Osteoblast (primary cell): ENCODE results near the gene ADCY2. TPM values are rescaled to one million over a fixed set of nuclear protein-coding genes. Genes with fewer than 3 reads are reported as not detected.

ENCODE experiments used
- DNase-seq: peaks from one replicate; pipeline ENCODE4 v3.0.0; 2011; ENCODE audit warnings: low spot score, mixed read lengths; ENCODE audit not compliant: insufficient read length; ENCODE audit errors: missing footprints
- H2AFZ ChIP-seq: 2 replicates; pipeline ENCODE4 v1.6.0; 2011; ENCODE audit warnings: mild to moderate bottlenecking, low read length
- H3K27ac ChIP-seq: 2 replicates; pipeline ENCODE4 v1.5.1; 2011; ENCODE audit warnings: mild to moderate bottlenecking, low read depth, low read length, moderate library complexity
- H3K27me3 ChIP-seq: 2 replicates; pipeline ENCODE4 v1.6.0; 2012; ENCODE audit warnings: mild to moderate bottlenecking, control low read depth, inconsistent platforms, low read length, moderate library complexity; ENCODE audit not compliant: insufficient read depth
- H3K36me3 ChIP-seq: 2 replicates; pipeline ENCODE4 v1.5.1; 2011; ENCODE audit warnings: mild to moderate bottlenecking, low read length, control low read depth, moderate library complexity; ENCODE audit not compliant: insufficient read depth
- H3K4me1 ChIP-seq: 2 replicates; pipeline ENCODE4 v1.5.1; 2011; ENCODE audit warnings: mild to moderate bottlenecking, low read length, control low read depth, moderate library complexity; ENCODE audit not compliant: insufficient read depth
- H3K4me2 ChIP-seq: 2 replicates; pipeline ENCODE4 v1.6.0; 2011; ENCODE audit warnings: mild to moderate bottlenecking, low read length; ENCODE audit not compliant: insufficient read depth
- H3K4me3 ChIP-seq: fragments of 200-600 bp; sonication (generic); 3 replicates; pipeline ENCODE4 v1.5.1; 2012; ENCODE audit warnings: mild to moderate bottlenecking, low read length, inconsistent platforms; ENCODE audit not compliant: insufficient read depth
- H3K79me2 ChIP-seq: 2 replicates; pipeline ENCODE4 v1.6.0; 2012; ENCODE audit warnings: mild to moderate bottlenecking, low read length, control low read depth, inconsistent platforms; ENCODE audit not compliant: insufficient read depth
- H3K9me3 ChIP-seq: 2 replicates; pipeline ENCODE4 v1.5.1; 2011; ENCODE audit warnings: low read depth, low read length, control low read depth
- H4K20me1 ChIP-seq: 2 replicates; pipeline ENCODE4 v1.6.0; 2012; ENCODE audit warnings: mild to moderate bottlenecking, low read length, control low read depth; ENCODE audit not compliant: insufficient read depth
- total RNA-seq: library from RNA; depleted of rRNA; stranded (reverse); fragments of >200 nt; gene quantifications from 2 replicates; pipeline ENCODE4 v1.2.3, GENCODE V29; 2012
- TF ChIP-seq, protein P1 (sequence below): IDR thresholded peaks from 2 replicates; pipeline ENCODE4 v1.5.1; 2011; ENCODE audit warnings: mild to moderate bottlenecking, low read depth, low read length, moderate library complexity; ENCODE audit errors: extremely low read depth

The ADCY2 gene
- total RNA-seq, 1 donor: under 0.01 TPM

DNA sequence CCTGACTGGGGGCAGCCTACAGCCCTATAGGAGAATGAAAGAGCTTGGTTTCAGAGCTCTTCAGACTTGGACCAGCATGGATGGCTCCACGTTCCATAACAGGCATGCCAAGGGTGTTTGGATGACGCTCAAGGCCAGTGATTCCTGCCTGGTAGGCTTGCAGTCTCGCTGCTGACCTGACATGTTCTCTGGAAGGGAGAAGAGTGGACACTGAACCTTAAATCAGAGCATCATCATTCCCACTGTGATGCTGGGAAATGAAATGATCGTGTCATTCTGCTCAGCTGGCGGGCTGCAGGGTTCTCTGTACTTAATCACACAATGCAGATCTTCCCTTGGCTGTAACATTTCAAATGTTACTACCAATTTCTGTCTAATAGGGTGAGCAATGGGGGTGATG is 398.0 kb downstream of the ADCY2 start:
- H3K79me2 ChIP-seq: no peaks in the 10 kb centered on the region
- H3K36me3 ChIP-seq: no peaks in the 10 kb centered on the region
- no peaks in the 10 kb centered on the region for H3K27me3 ChIP-seq
- H3K4me2 ChIP-seq: no peak overlapping the region
- no peak for DNase-seq
- TF ChIP-seq, protein P1, sequence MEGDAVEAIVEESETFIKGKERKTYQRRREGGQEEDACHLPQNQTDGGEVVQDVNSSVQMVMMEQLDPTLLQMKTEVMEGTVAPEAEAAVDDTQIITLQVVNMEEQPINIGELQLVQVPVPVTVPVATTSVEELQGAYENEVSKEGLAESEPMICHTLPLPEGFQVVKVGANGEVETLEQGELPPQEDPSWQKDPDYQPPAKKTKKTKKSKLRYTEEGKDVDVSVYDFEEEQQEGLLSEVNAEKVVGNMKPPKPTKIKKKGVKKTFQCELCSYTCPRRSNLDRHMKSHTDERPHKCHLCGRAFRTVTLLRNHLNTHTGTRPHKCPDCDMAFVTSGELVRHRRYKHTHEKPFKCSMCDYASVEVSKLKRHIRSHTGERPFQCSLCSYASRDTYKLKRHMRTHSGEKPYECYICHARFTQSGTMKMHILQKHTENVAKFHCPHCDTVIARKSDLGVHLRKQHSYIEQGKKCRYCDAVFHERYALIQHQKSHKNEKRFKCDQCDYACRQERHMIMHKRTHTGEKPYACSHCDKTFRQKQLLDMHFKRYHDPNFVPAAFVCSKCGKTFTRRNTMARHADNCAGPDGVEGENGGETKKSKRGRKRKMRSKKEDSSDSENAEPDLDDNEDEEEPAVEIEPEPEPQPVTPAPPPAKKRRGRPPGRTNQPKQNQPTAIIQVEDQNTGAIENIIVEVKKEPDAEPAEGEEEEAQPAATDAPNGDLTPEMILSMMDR: no peak
- H3K4me3 ChIP-seq: no peak overlapping the region
- no peaks in the 10 kb centered on the region for H3K4me1 ChIP-seq
- H4K20me1 ChIP-seq: no peaks in the 10 kb centered on the region
- H3K27ac ChIP-seq: no peak overlapping the region
- no peak overlapping the region for H2AFZ ChIP-seq
- no peaks in the 10 kb centered on the region for H3K9me3 ChIP-seq

DNA sequence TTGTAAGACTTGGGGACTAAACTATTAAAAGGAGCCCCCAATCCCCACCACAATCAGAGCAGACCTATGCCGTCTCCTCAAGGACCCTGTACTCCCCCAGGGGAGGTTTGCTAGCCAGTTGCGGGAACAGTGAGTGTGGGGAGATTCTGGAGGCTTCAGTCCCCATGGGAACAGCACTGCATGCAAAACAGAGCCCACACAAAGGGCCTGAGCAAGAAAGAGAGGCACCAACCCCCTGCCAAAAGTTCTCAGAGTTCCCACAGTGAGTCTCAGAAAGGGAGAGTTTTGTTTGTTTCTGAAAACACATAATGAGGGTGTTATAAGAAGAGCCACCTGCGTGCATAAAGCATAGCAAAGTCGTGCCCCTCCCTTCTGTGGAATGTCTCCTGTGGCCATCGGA is 398.4 kb downstream of the ADCY2 start:
- no peak overlapping the region for H3K4me2 ChIP-seq
- H3K9me3 ChIP-seq: no peaks in the 10 kb centered on the region
- TF ChIP-seq, protein P1: no peak
- H3K27me3 ChIP-seq: no peaks in the 10 kb centered on the region
- H3K4me1 ChIP-seq: no peaks in the 10 kb centered on the region
- no peak for DNase-seq
- H3K4me3 ChIP-seq: no peak overlapping the region
- H3K27ac ChIP-seq: no peak overlapping the region
- no peak overlapping the region for H2AFZ ChIP-seq
- H4K20me1 ChIP-seq: no peaks in the 10 kb centered on the region
- no peaks in the 10 kb centered on the region for H3K79me2 ChIP-seq
- H3K36me3 ChIP-seq: no peaks in the 10 kb centered on the region

DNA sequence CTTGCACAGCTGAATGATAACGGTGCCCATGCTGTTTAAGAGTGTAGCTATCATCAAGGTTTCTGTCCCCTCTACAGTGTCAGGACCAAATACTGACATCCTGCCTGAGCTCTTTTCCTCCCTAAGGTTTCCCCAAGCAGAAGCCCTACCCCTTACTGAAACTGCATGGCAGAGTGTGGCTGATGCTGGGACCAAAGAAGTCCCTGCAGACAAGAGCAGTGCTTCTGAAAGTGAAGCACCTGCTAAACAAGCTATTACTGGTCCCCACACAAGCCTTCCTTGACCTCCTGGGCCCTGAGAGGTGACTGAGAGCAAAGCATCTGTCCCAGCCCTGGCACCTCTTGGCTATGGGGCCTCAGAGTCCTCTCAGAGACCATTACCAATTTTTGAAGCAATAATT is 398.9 kb downstream of the ADCY2 start:
- H3K36me3 ChIP-seq: no peaks in the 10 kb centered on the region
- no peaks in the 10 kb centered on the region for H3K4me1 ChIP-seq
- H3K27ac ChIP-seq: no peak overlapping the region
- no peak overlapping the region for H3K4me2 ChIP-seq
- no peaks in the 10 kb centered on the region for H3K9me3 ChIP-seq
- H3K4me3 ChIP-seq: no peak overlapping the region
- DNase-seq: no peak
- no peak overlapping the region for H2AFZ ChIP-seq
- H4K20me1 ChIP-seq: no peaks in the 10 kb centered on the region
- TF ChIP-seq, protein P1: no peak
- H3K27me3 ChIP-seq: no peaks in the 10 kb centered on the region
- no peaks in the 10 kb centered on the region for H3K79me2 ChIP-seq

DNA sequence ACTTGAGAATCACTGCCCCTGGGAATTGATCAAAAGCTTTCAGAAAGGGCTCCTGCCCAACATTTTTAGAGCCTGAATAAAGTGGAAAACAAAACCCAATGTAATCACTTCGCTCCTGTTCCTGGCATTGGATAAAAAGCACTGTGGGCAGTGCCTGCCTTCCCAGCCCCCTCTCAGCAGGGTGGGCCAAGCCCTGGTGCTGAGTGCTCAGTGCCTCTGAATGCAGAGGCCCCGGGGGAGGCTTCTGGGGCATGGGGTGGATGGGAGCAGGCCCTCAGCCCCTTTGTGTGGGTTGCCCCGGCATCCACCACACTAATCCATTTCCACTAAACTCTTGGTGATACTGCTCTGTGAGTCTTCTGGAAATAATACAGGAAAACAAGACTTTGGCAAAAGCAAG is 399.4 kb downstream of the ADCY2 start:
- Histone ChIP-seq H3K79me2 (no peaks in the 10 kb centered on the region), H3K9me3 (no peaks in the 10 kb centered on the region), H3K36me3 (no peaks in the 10 kb centered on the region), H3K4me2 (no peak overlapping the region), H3K4me3 (no peak overlapping the region), H2AFZ (no peak overlapping the region), H3K4me1 (no peaks in the 10 kb centered on the region), H3K27ac (no peak overlapping the region), H4K20me1 (no peaks in the 10 kb centered on the region), H3K27me3 (no peaks in the 10 kb centered on the region)
- DNase-seq: no peak
- TF ChIP-seq, protein P1: no peak
